DMS153 treated with DMSO at 0.1 percent for 48 hours (cell line): Measurements from ENCODE around the gene DNASE2.

ENCODE experiments used
- DNase-seq: peaks from one replicate; lab custom pipeline; 2025; ENCODE audit not compliant: unreplicated experiment; lab: John Stamatoyannopoulos, UW

Gene DNASE2

GRCh38 chr19:12886969-12887747 is 5.9 kb upstream of the DNASE2 start, which contains the start of gene KLF1:
Gene KLF1 (minus strand): TSS chr19:12887201. CDS start chr19:12887140, 61 bp downstream.
- DNase-seq, result no peak

GRCh38 chr19:12886651-12886968 is 5.4 kb upstream of the DNASE2 start:
- no peak for DNase-seq

GRCh38 chr19:12885749-12886650 is 4.8 kb upstream of the DNASE2 start:
- DNase-seq, result no peak

GRCh38 chr19:12884926-12885748 is 3.9 kb upstream of the DNASE2 start:
- peak; percentile 97 for DNase-seq

GRCh38 chr19:12884627-12884925 is 3.3 kb upstream of the DNASE2 start:
- no peak for DNase-seq

- DNase-seq, result no peak
These were observed 3.0 kb upstream of the DNASE2 start for GRCh38 chr19:12884202-12884601.

GRCh38 chr19:12882589-12882988 is 1.3 kb upstream of the DNASE2 start:
- DNase-seq, result no peak

- no peak for DNase-seq
These were observed 588 bp downstream of the DNASE2 start for GRCh38 chr19:12880551-12881171.

GRCh38 chr19:12875086-12875485 is 6.2 kb downstream of the DNASE2 start:
- DNase-seq, result no peak

- no peak for DNase-seq
These were observed 7.1 kb downstream of the DNASE2 start for GRCh38 chr19:12873891-12874745.

GRCh38 chr19:12872941-12873890 is 8.0 kb downstream of the DNASE2 start:
- no peak for DNase-seq

- DNase-seq, result no peak
These were observed 9.0 kb downstream of the DNASE2 start for GRCh38 chr19:12872255-12872654.

GRCh38 chr19:12871681-12872080 is 9.6 kb downstream of the DNASE2 start:
- DNase-seq, result no peak

GRCh38 chr19:12868540-12869112 is 12.6 kb downstream of the DNASE2 start:
- DNase-seq, result no peak

GRCh38 chr19:12867120-12868099 is 13.8 kb downstream of the DNASE2 start:
- DNase-seq, result peak; percentile 28

GRCh38 chr19:12866416-12867119 is 14.7 kb downstream of the DNASE2 start:
- DNase-seq, result no peak
